Activated naive CD4-positive, alpha-beta T cell (primary cell): Measurements from ENCODE around the gene GOLGA6L10.
"Not testable (repeated sequence)": the region's sequence is repeated elsewhere in the genome, so short reads cannot be mapped to it uniquely, and the experiment has no call there.

Experiments
- DNase-seq, 4 experiments: peaks; one replicate each; lab custom pipeline; 2025; lab: John Stamatoyannopoulos, UW

The GOLGA6L10 gene

GRCh38 chr15:82342632-82343374 lies 6.5 kb downstream of the GOLGA6L10 start:
- DNase-seq, result not testable (repeated sequence)

DNA sequence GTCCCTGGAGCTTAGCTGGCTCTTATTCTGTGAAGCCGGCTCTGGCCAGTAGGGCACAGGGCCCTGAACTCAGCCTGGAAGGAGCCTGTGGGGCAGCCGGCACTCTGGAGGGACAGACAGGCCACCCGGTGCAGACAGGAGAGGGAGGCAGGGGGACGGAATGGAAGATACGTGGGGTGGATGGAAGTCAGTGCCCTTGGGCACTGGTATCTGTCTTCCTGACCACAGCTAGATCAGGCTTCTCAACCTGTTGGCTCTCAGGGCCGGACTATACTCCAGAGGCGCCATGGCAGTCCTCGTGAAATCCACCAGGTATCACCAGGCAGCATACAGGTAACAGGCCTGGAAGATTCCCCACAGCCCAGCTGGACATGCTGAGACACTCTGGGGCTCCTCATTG lies 10.7 kb downstream of the GOLGA6L10 start:
- not testable (repeated sequence) for DNase-seq

GRCh38 chr15:82338053-82338452 lies 11.2 kb downstream of the GOLGA6L10 start:
- DNase-seq, result not testable (repeated sequence)

DNA sequence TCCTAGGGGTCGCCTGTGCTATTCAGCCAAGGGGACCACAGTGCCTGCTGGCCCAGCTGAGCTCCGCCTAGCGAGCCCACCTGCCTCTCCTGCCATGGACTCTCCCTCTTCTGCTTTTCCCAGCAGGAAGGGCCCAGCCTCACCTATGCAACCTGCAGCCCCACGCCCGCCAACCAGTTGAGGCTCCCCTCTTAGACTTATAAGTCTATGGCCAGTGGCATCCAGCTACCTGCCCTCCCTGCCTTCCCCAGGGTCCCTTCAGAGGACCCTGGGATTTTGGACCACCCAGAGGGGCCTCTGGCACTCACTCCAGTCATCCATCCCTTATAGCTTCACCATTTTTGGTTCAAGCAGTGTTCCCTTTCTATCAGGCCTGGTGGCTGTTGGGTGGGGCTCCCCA lies 12.2 kb downstream of the GOLGA6L10 start:
- not testable (repeated sequence) for DNase-seq

GRCh38 chr15:82336180-82336647 lies 13.1 kb downstream of the GOLGA6L10 start:
- not testable (repeated sequence) for DNase-seq

DNA sequence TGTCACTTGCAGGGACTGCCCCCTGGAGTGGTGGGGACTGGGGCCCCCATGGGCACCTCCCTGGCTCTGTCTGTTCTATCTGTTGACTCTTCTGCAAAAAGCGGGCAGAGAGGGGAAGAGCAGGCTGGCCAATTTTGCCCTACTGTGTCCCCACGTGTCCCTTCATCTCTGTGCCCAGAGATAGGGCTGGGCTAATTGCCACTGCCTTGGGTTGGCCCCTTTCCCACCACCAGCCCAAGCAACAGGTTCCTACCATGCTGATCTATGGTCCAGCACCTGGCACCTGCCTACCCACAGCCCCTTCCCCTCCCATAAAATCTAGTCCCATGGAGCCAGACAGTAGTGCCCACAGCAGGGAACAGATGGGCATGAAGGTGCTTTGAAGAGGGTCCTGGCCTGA lies 14.3 kb downstream of the GOLGA6L10 start:
- not testable (repeated sequence) for DNase-seq

- DNase-seq, result not testable (repeated sequence)
Observed at GRCh38 chr15:82334554-82334932, 14.7 kb downstream of the GOLGA6L10 start.

DNA sequence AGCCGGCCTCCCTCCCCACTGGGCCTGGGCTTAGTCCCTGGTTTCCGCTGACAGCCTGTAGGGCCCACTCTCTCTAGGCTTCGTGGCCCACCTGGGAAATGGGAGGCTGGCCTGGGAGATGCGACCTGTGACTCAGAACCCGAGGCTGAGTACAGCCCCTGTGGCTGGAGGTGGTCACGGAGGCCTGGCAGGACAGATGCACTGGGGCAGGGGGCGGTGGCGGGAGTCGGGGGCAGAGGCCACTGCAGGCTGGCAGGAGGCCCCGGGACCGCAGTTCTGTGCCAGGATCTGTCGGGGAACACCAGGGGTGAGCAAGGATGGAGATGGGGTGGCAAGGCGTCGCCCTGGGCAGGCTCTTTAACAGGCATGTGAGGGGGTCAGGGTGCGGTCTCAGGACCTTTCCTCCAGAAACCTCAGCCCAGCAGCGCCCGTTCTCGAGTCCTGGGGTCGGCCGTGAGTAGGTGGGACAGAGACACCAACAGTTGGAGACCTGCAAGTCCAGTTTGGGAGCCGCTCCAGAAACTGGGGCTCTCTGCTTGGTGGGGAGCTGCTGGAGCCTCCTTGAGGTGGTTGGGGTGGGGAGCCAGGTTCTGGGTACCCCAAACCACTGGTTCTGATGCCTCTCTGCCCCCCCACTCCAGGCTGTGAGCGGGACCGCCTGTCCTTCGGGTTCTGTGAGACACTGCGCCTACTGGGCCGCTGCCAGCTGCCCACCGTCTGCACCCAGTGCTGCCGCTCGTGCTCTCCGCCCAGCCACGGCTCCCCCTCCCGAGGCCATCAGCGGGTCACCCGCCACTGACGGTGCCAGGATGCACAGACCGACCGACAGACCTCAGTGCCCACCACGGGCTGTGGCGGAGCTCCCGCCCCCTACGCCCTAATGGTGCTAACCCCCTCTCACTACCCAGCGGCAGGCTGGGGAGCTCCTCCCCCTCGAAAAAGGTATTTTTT lies 15.4 kb downstream of the GOLGA6L10 start:
- not testable (repeated sequence) for DNase-seq

- not testable (repeated sequence) for DNase-seq
Observed at GRCh38 chr15:82332711-82333602, 16.3 kb downstream of the GOLGA6L10 start.

- DNase-seq, result not testable (repeated sequence)
Observed at GRCh38 chr15:82331576-82332304, 17.5 kb downstream of the GOLGA6L10 start.

- not testable (repeated sequence) for DNase-seq
Observed at GRCh38 chr15:82330921-82331320, 18.4 kb downstream of the GOLGA6L10 start.

- DNase-seq, result not testable (repeated sequence)
Observed at GRCh38 chr15:82329039-82329438, 20.2 kb downstream of the GOLGA6L10 start.

- not testable (repeated sequence) for DNase-seq
Observed at GRCh38 chr15:82327372-82327771, 21.9 kb downstream of the GOLGA6L10 start.

GRCh38 chr15:82326896-82327295 lies 22.4 kb downstream of the GOLGA6L10 start:
- DNase-seq, result not testable (repeated sequence)

GRCh38 chr15:82325646-82326045 lies 23.6 kb downstream of the GOLGA6L10 start:
- DNase-seq, result not testable (repeated sequence)

- not testable (repeated sequence) for DNase-seq
Observed at GRCh38 chr15:82324831-82325230, 24.4 kb downstream of the GOLGA6L10 start.

DNA sequence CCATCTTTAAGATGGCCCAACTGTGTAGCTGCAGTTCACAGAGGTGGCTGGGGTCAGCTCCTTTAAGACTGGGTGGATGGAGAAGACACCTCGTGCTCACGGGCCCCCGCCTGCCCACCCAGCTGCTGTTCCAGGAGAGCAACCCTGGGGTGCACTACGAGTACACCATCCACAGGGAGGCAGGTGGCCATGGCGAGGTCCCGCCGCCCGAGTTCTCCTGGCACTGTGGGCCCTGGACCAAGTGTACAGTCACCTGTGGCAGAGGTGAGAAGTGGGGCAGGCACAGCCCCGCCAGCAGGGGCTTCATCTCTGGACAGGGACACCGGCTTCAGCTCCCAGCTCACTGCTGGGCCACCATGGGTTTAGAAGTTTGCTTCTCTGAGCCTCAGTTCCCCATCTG lies 26.8 kb downstream of the GOLGA6L10 start:
- DNase-seq, result not testable (repeated sequence)

GRCh38 chr15:82320861-82321260 lies 28.4 kb downstream of the GOLGA6L10 start:
- DNase-seq, result not testable (repeated sequence)

GRCh38 chr15:82319522-82320278 lies 29.6 kb downstream of the GOLGA6L10 start:
- not testable (repeated sequence) for DNase-seq

DNA sequence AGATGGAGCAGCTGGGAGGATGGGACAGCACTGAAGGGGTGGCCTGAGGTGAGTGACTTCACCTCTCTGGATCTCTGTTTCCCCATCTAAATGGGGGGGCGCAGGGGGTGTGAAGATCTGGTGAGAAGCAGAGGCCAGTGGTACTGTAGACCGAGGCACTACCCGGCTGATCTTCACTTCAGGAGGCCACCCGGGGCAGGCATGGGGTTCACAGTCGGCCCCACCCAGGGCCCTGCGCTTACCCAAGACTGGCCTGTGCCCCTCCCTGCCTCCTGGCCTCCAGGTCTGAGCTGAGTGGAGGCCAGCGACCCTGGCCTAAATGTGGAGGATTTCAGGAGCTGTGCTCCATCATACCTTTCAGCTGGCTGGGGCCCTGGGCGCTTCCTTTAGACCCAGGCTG lies 31.0 kb downstream of the GOLGA6L10 start:
- not testable (repeated sequence) for DNase-seq
